Aorta (tissue), 5 donors: ENCODE data around the gene CST6. TPM values are rescaled to one million over a fixed set of nuclear protein-coding genes. Genes with fewer than 3 reads are reported as not detected.

Experiments
- ATAC-seq: fragments of 200-7000 bp; cut with Tn5 transposase; one replicate; pipeline ENCODE4 v1.9.1; 2022; ENCODE audit warnings: moderate library complexity; ENCODE audit not compliant: low FRiP score
- DNase-seq, 2 donors: peaks; one replicate each; pipeline ENCODE4 v3.0.0-alpha.2; 2020
- H3K27ac ChIP-seq, 2 donors: one replicate each; pipeline ENCODE4 v1.5.1; 2013; ENCODE audit warnings: low read length in 2 of 2, mild to moderate bottlenecking in 2 of 2, moderate library complexity in 2 of 2, control low read depth in 1 of 2, inconsistent platforms in 1 of 2, low read depth in 1 of 2
- H3K27me3 ChIP-seq, 2 donors: one replicate each; pipeline ENCODE4 v1.6.1; 2013; ENCODE audit warnings: control low read depth in 1 of 2, low read length in 1 of 2, mild to moderate bottlenecking in 1 of 2, moderate library complexity in 1 of 2; ENCODE audit not compliant: insufficient read depth in 2 of 2, control insufficient read depth in 1 of 2
- H3K36me3 ChIP-seq, 2 donors: one replicate each; pipeline ENCODE4 v1.6.1; 2013; ENCODE audit warnings: control low read depth in 1 of 2, low read length in 1 of 2, mild to moderate bottlenecking in 1 of 2; ENCODE audit not compliant: insufficient read depth in 2 of 2, control insufficient read depth in 1 of 2
- H3K4me1 ChIP-seq, 2 donors: one replicate each; pipeline ENCODE4 v1.6.1; 2013; ENCODE audit warnings: low read length in 2 of 2, control low read depth in 1 of 2, mild to moderate bottlenecking in 1 of 2, moderate library complexity in 1 of 2; ENCODE audit not compliant: insufficient read depth in 2 of 2, control insufficient read depth in 1 of 2
- H3K4me3 ChIP-seq, 2 donors: one replicate each; pipeline ENCODE4 v1.5.1; 2013; ENCODE audit warnings: low read length in 2 of 2, control low read depth in 1 of 2, mild to moderate bottlenecking in 1 of 2
- H3K9me3 ChIP-seq: one replicate; pipeline ENCODE4 v1.6.1; 2013; ENCODE audit warnings: mild to moderate bottlenecking, low read length; ENCODE audit not compliant: control insufficient read depth
- WGBS, 2 donors: extraction: QIAGEN DNeasy Blood & Tissue Kit; methylation state at CpG; one replicate each; pipeline ENCODE4 v1.1.7; 2013; 5-methylcytosine and 5-hydroxymethylcytosine counted together
- intact Hi-C, 2 donors: fragments of 100-400 bp; cut with DNase I; formaldehyde crosslinking; loops; one replicate each; pipeline versions ENCODE4 v1.14.2 to v1.15.0; 2022
- polyA plus RNA-seq, 2 donors: library from polyadenylated mRNA; stranded (reverse); fragments of 200-250 nt; gene quantifications; one replicate each; pipeline ENCODE4 v1.2.3, GENCODE V29; 2013
- total RNA-seq, 2 donors: library from RNA; stranded (reverse); fragmentation: NEBNext Ultra II Directional; extraction: Animal tissue kit (Norgen Biotek cat#: 25700); gene quantifications; one replicate each; pipeline ENCODE4 v1.2.1, GENCODE V29; 2021
- donor health status: healthy with polysubstance abuse.
- donor health status: Bipolar disorder and iron deficiency.
- donor health status: DM: no; HTN: no; CAD: no.
- donor health status: DM: no; HTN: no; CAD: no.
- donor health status: DM: yes; HTN: yes; CAD: no.

Gene CST6
- total and polyA plus RNA-seq, 4 donors: 6.6 to 28.0 (median 16.5) TPM

DNA sequence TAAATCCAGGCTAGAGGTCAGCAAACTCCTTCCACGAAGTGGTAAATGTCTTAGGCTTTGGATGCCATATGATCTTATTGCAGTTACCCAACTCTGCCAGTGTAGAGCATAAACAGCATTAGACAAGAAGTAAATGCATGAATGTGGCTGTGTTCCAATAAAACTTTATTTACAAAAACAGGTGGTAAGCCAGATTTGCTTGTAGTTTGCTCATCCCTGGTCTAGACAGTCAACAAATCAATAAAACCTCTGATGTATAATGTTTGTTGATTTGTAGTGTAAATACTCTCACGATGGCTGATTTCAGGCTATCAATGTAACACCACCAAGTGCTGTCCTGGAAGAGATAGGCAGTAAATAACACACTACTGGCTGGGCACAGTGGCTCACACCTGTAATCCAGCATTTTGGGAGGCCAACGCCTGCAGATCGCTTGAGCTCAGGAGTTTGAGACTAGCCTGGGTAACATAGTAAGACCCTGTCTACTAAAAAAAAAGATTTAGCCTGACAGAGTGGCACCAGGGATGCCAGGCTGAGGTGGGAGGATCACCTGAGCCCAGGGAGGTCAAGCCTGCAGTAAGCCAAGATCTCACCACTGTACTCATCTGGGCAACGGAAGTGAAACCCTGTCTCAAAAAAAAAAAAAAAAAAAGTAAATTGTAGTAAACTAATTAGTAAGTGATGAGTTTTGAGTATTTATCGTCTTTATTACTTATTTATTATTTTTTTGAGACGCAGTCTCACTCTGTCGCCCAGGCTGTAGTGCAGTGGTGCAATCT, 21.3 kb downstream of the CST6 start:
- intact Hi-C loops: no loop called here

DNA sequence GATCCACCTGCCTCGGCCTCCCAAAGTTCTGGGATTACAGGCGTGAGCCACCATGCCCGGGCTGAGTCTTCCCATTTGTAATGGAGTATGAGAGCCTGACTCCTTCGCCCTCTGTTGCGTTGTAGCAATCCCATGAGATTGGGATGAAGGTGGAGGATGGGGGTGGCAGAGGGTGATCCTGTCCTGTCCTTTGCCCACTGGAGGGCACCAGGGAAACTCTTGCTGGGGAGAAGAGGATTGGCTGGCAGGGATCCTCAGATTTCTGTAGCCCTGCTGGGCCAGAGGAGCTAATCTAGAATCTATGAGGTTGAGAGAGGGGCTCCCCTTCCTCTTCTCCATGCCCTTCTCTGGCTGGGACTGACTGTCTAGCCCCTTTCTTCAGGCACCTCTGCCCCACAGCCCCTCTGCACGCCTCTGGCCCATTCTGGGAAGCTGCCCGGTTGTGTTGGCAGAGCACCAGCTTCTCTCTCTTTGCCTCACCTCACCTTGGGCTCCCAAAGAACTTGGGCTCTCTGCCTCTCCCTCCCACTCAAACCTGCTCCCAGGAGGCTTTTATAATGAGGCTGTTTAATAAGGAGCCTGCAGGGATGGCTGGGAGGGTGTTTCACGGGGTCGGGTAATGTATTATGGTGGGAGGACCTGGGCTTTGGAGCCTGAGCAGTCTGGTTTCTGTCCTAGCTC, 24.0 kb downstream of the CST6 start:
- ATAC-seq: no peak
- Histone ChIP-seq H3K27ac (no peak overlapping the region), H3K4me3 (no peak overlapping the region), H3K27me3 (no peaks in the 10 kb centered on the region), H3K9me3 (no peaks in the 10 kb centered on the region), H3K4me1 (no peaks in the 10 kb centered on the region), H3K36me3 (no peaks in the 10 kb centered on the region)
- intact Hi-C loops: no loop called here
- no peak for DNase-seq
- 52 to 55% methylated on average over 9 of the region's 9 CpGs for WGBS, 2 donors

More for the DNA sequence above, 21.3 kb downstream of the CST6 start:
- WGBS, 2 donors: 89 to 92% methylated on average over 8 of the region's 8 CpGs
- no peak for DNase-seq
- Histone ChIP-seq H3K9me3 (no peaks in the 10 kb centered on the region), H3K4me3 (no peak overlapping the region), H3K4me1 (no peaks in the 10 kb centered on the region), H3K27me3 (no peaks in the 10 kb centered on the region), H3K36me3 (no peaks in the 10 kb centered on the region), H3K27ac (no peak overlapping the region)
- no peak for ATAC-seq

DNA sequence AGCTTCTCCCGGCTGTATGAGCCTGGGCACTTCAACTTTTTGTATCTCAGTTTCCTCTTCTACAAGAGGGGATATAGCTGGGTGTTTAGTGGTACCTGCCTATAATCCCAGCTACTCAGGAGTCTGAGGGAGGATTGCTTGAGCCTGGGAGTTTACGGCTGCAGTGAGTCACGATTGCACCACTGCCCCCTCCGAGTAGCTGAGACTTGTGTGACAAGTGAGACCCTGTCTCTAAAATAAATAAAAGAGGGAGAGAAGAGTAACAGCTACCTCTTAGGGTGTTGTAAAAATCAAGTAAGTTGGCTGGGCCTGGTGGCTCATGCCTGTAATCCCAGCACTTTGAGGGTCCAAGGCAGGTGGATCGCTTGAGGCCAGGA, 24.5 kb downstream of the CST6 start:
- H3K27ac ChIP-seq: no peak overlapping the region
- intact Hi-C loops: no loop called here
- DNase-seq (no peak), ATAC-seq (no peak)
- no peaks in the 10 kb centered on the region for H3K4me1 ChIP-seq
- WGBS, 2 donors: 71 to 80% methylated on average over 5 of the region's 5 CpGs
- H3K4me3 ChIP-seq: no peak overlapping the region
- no peaks in the 10 kb centered on the region for H3K36me3 ChIP-seq
- H3K27me3 ChIP-seq: no peaks in the 10 kb centered on the region
- H3K9me3 ChIP-seq: no peaks in the 10 kb centered on the region

DNA sequence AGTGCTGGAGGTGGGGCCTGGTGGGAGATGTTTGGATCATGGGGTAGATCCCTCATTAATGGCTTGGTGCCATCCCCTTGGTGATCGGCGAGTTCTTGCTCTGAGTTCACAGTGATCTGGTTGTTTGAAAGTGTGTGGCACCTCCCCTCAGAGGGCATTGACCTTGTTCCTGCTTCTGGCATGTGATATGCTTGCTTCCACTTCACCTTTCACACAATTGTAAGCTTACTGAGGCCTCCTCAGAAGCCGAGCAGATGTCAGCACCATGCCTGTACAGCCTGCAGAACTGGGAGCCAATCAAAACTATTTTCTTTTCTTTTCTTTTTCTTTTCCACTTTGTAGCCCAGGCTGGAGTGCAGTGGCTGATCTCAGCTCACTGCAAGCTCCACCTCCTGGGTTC, 25.5 kb downstream of the CST6 start:
- intact Hi-C loops: no loop called here
- no peaks in the 10 kb centered on the region for H3K27me3 ChIP-seq
- no peaks in the 10 kb centered on the region for H3K9me3 ChIP-seq
- H3K4me1 ChIP-seq: no peaks in the 10 kb centered on the region
- 87 to 93% methylated on average over 3 of the region's 3 CpGs for WGBS, 2 donors
- ATAC-seq (no peak), DNase-seq (no peak)
- H3K27ac ChIP-seq: no peak overlapping the region
- no peak overlapping the region for H3K4me3 ChIP-seq
- H3K36me3 ChIP-seq: no peaks in the 10 kb centered on the region

DNA sequence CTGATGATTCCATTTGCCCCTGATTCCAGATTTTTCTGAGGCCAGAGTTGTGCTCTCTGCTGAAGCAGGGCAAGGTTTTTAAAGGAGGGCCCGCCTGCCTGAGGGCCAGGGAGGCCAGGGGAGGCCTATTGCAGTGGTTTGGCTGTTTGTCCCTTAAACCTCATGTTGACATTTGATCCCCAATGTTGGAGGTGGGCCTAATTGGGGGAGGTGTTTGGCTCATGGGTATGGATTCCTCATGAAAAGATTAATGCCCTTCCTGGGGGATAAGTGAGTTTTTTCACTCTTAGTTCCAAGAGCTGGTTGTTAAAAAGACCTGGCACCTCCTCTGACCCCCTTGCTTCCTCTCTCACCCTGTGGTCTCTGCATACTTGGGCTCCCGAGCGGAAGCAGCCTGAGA, 28.0 kb downstream of the CST6 start:
- H3K4me3 ChIP-seq: no peak overlapping the region
- intact Hi-C loops: no loop called here
- no peaks in the 10 kb centered on the region for H3K4me1 ChIP-seq
- ATAC-seq (no peak), DNase-seq (no peak)
- no peak overlapping the region for H3K27ac ChIP-seq
- no peaks in the 10 kb centered on the region for H3K9me3 ChIP-seq
- 90% methylated on average over 3 of the region's 3 CpGs for WGBS, 2 donors
- H3K27me3 ChIP-seq: no peaks in the 10 kb centered on the region
- H3K36me3 ChIP-seq: no peaks in the 10 kb centered on the region

DNA sequence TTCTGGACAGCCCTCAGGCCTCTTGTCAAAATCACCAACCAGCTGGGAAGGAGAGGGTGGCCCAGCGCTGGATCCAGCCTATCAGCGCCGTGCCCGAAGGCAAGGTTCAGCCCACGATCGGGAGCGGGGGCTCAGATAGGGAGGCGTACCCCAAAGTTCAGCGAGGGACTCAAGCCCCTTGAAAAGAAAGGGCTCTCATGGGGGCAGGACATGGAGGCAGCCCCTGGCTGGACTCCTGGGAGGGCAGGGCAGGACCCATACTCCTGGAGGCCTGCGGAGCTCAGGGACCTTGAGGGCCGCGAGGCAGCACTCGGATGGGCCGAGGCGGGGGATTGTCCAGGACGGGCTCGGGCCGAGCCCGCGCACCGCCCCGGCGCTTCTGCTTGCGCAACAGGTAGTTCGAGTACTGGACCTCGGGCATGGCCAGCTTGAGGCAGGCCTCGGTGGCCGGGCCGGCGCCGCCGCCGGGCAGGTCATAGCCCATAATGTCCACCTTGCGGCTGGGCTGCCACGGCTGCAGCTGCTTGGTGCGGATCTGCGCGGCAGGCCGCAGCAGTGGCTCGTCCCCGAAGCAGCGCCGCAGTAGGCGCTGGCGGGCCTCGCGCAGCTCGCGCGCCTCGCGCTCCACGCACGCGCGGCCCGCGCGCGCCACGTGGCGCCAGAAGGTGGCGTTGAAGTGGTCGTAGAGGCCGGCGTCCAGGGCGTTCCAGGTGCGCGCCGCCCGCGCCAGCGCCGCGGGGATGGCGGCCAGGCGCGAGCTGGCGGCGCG, 30.6 kb downstream of the CST6 start:
- Histone ChIP-seq H3K4me3 (no peak overlapping the region), H3K27me3 (no peaks in the 10 kb centered on the region), H3K9me3 (no peaks in the 10 kb centered on the region), H3K27ac (no peak overlapping the region), H3K36me3 (no peaks in the 10 kb centered on the region), H3K4me1 (no peaks in the 10 kb centered on the region)
- ATAC-seq (no peak), DNase-seq (no peak)
- WGBS, 2 donors: 96 to 97% methylated on average over 81 of the region's 81 CpGs
- intact Hi-C loops: no loop called here

DNA sequence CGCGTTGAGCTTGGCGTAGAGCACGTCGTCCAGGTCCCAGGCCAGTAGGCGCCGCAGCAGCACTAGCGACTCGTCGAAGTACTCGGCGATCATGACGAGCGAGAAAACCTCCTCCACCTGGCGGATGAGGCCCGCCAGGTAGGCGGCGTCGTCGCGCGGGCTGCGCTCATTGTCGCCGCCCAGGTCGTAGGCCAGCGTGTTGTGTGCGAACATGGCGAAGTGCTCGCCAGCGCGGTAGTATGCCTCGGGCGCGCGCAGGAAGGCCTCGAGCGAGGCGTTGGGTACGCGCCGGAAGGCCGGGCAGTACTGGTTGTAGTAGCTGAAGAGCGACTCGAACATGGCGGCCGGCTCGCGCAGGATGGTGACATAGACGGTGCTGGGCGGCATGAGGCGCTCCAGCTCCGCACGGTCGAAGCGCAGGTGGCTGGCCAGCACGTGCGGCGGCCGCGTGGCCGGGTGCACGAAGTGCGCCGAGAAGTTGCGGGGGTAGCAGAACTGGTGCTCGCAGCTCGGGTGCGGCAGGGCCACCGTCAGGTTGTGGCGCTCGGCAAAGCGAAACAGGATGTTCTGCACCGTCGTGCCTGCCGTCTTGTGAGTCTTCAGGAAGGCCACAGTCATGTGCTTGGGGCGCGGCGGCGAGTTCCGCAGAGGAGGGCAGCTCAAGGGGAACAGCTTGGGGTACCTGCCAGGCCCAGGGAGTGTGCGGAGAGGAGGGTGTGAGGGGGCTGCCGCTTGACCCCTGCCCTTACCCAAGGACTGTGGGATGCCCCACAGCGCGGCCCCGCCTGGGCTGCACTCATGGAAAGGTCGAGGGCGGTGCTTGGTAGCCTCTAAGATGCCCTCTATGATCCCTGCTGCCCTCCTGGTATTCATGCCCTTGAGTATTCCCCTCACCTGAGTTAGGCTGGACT, 31.4 kb downstream of the CST6 start:
- Histone ChIP-seq H3K27ac (no peak overlapping the region), H3K9me3 (no peaks in the 10 kb centered on the region), H3K36me3 (no peaks in the 10 kb centered on the region), H3K4me3 (no peak overlapping the region), H3K27me3 (no peaks in the 10 kb centered on the region), H3K4me1 (no peaks in the 10 kb centered on the region)
- no peak for ATAC-seq
- intact Hi-C loops: no loop called here
- WGBS, 2 donors: 97 to 98% methylated on average over 88 of the region's 88 CpGs
- no peak for DNase-seq

DNA sequence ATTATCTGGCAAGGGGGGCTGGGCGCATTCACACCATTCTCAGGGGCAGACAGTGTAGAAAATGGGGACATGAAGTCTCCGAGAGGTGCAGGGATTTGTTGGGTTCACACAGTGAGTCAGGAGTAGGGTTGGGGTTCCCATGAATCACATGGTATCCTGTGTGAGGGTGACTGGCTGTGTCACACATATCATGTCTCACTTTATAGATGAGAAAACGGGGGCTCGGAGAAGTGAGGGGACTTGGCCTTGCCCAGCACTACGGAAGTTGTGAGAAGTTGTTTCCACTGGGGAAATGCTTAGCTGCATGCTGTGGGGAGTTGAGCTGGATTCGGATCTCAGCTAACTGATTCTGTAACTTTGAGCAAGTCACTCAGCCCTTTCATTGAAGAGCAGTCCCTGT, 32.9 kb downstream of the CST6 start:
- Histone ChIP-seq H3K4me3 (no peak overlapping the region), H3K27ac (no peak overlapping the region), H3K9me3 (no peaks in the 10 kb centered on the region), H3K36me3 (no peaks in the 10 kb centered on the region), H3K27me3 (no peaks in the 10 kb centered on the region), H3K4me1 (no peaks in the 10 kb centered on the region)
- intact Hi-C loops: no loop called here
- WGBS, 2 donors: 67% methylated on average over 6 of the region's 6 CpGs
- ATAC-seq (no peak), DNase-seq (no peak)
